Fibroblast of mammary gland (primary cell): ENCODE measurements around the gene WDR64.
"Not testable (repeated sequence)": the region's sequence is repeated elsewhere in the genome, so short reads cannot be mapped to it uniquely, and the experiment has no call there.

ENCODE experiments used
- DNase-seq: peaks from one replicate; pipeline ENCODE4 v3.0.0-alpha.2; 2010; ENCODE audit warnings: low read depth
- H3K4me3 ChIP-seq: 2 replicates; pipeline ENCODE4 v1.5.1; 2011; ENCODE audit warnings: low read depth, mild to moderate bottlenecking, low read length, moderate library complexity; ENCODE audit not compliant: control insufficient read depth
- CTCF ChIP-seq: conservative IDR thresholded peaks from 2 replicates; pipeline ENCODE4 v1.5.1; 2011; ENCODE audit warnings: low read depth, low read length, inconsistent platforms; ENCODE audit not compliant: control insufficient read depth, insufficient read depth

The WDR64 gene

GRCh38 chr1:241654019-241654418 lies 1.9 kb downstream of the WDR64 start:
- no peak for TF ChIP-seq CTCF

GRCh38 chr1:241654641-241655040 lies 2.6 kb downstream of the WDR64 start:
- no peak overlapping the region for H3K4me3 ChIP-seq
- DNase-seq = no peak
- no peak for TF ChIP-seq CTCF

More at GRCh38 chr1:241654019-241654418, 1.9 kb downstream of the WDR64 start:
- DNase-seq = peak; percentile 24
- no peak overlapping the region for H3K4me3 ChIP-seq

- H3K4me3 ChIP-seq = no peak overlapping the region
- peak; percentile 44 for DNase-seq
- TF ChIP-seq CTCF = no peak
Observed at GRCh38 chr1:241658081-241658793, 6.2 kb downstream of the WDR64 start.

GRCh38 chr1:241659016-241659415 lies 6.9 kb downstream of the WDR64 start:
- DNase-seq, H3K4me3 ChIP-seq: not testable (repeated sequence)

GRCh38 chr1:241660424-241660972 lies 8.4 kb downstream of the WDR64 start:
- no peak overlapping the region for H3K4me3 ChIP-seq
- no peak for TF ChIP-seq CTCF
- DNase-seq = no peak

GRCh38 chr1:241666419-241666818 lies 14.3 kb downstream of the WDR64 start:
- DNase-seq = no peak
- no peak for TF ChIP-seq CTCF
- no peak overlapping the region for H3K4me3 ChIP-seq

- DNase-seq = no peak
- TF ChIP-seq CTCF = no peak
- no peak overlapping the region for H3K4me3 ChIP-seq
Observed at GRCh38 chr1:241672301-241672700, 20.2 kb downstream of the WDR64 start.
